Breast epithelium (tissue), 3 donors: Measurements from ENCODE around the gene FHIT.

Experiments used
- POLR2A ChIP-seq: fragments of 450-650 bp; IDR thresholded peaks from one replicate; pipeline ENCODE4 v1.6.1; 2016; ENCODE audit warnings: antibody characterized with exemption, mild to moderate bottlenecking, moderate library complexity
- TF ChIP-seq, protein P1 (sequence below), 3 donors: fragments of 450-650 bp; IDR thresholded peaks; one replicate each; pipeline ENCODE4 v1.5.1; 2016 to 2017; ENCODE audit warnings: antibody characterized with exemption in 3 of 3, mild to moderate bottlenecking in 3 of 3, moderate library complexity in 3 of 3

DNA sequence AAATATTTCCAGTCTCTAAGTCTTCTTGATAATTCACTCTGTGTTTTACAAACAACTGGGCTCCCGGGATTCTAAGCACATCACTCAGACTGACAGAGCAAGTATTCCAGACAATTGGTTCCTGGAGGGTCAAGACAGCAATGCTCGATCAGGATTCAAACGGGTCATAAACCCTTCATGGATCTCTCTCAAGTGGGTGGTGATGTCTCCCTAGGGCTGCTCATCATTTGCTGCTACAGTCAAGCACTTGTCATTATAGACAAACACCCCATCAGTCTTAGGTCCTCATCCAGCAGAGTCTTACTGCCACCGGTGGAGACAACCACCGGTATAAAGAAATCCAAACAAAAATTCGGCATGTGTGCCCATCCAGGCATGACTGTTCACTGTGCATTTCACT, 921.1 kb downstream of the FHIT start:
- TF ChIP-seq, protein P1, sequence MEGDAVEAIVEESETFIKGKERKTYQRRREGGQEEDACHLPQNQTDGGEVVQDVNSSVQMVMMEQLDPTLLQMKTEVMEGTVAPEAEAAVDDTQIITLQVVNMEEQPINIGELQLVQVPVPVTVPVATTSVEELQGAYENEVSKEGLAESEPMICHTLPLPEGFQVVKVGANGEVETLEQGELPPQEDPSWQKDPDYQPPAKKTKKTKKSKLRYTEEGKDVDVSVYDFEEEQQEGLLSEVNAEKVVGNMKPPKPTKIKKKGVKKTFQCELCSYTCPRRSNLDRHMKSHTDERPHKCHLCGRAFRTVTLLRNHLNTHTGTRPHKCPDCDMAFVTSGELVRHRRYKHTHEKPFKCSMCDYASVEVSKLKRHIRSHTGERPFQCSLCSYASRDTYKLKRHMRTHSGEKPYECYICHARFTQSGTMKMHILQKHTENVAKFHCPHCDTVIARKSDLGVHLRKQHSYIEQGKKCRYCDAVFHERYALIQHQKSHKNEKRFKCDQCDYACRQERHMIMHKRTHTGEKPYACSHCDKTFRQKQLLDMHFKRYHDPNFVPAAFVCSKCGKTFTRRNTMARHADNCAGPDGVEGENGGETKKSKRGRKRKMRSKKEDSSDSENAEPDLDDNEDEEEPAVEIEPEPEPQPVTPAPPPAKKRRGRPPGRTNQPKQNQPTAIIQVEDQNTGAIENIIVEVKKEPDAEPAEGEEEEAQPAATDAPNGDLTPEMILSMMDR (IDR thresholded peaks at IDR 0.05), result no peak
- TF ChIP-seq POLR2A, result no peak
